ENCODE results near the gene CDK5.
"Not testable (repeated sequence)": the region's sequence is repeated elsewhere in the genome, so short reads cannot be mapped to it uniquely, and the experiment has no call there.

Gene CDK5

GRCh38 chr7:151017370-151017952 lies 40.2 kb downstream of the CDK5 start:
- DNase-seq = no peak

- no peak for DNase-seq
These were observed 40.8 kb downstream of the CDK5 start for GRCh38 chr7:151016942-151017341.

GRCh38 chr7:151016505-151016904 lies 41.2 kb downstream of the CDK5 start:
- DNase-seq = no peak

- no peak for DNase-seq
These were observed 41.7 kb downstream of the CDK5 start for GRCh38 chr7:151015967-151016366.

- DNase-seq = no peak
These were observed 42.7 kb downstream of the CDK5 start for GRCh38 chr7:151014950-151015349.

GRCh38 chr7:151013733-151014497 lies 43.8 kb downstream of the CDK5 start:
- DNase-seq = peak in 54 of 56 donors; percentile 7 to 87 (median 58)

- no peak for DNase-seq
These were observed 44.4 kb downstream of the CDK5 start for GRCh38 chr7:151013356-151013732.

GRCh38 chr7:151012911-151013347 lies 44.8 kb downstream of the CDK5 start:
- DNase-seq = peak in 1 of 56 donors; percentile 17

- DNase-seq = no peak
These were observed 45.5 kb downstream of the CDK5 start for GRCh38 chr7:151012031-151012692.

GRCh38 chr7:151011616-151012015 lies 46.1 kb downstream of the CDK5 start:
- DNase-seq = not testable (repeated sequence)

- no peak for DNase-seq
These were observed 46.6 kb downstream of the CDK5 start for GRCh38 chr7:151011097-151011409.

GRCh38 chr7:151010307-151011096 lies 47.2 kb downstream of the CDK5 start:
- no peak for DNase-seq

GRCh38 chr7:151010037-151010306 lies 47.7 kb downstream of the CDK5 start:
- no peak for DNase-seq

GRCh38 chr7:151009327-151010036 lies 48.2 kb downstream of the CDK5 start:
- no peak for DNase-seq

GRCh38 chr7:151008511-151009323 lies 49.0 kb downstream of the CDK5 start:
- peak in 18 of 56 donors; percentile 8 to 56 (median 25) for DNase-seq

GRCh38 chr7:151008143-151008510 lies 49.6 kb downstream of the CDK5 start:
- no peak for DNase-seq

- no peak for DNase-seq
These were observed 50.2 kb downstream of the CDK5 start for GRCh38 chr7:151007469-151007898.

GRCh38 chr7:151006590-151007300 lies 51.0 kb downstream of the CDK5 start:
- no peak for DNase-seq

GRCh38 chr7:151005566-151005965 lies 52.1 kb downstream of the CDK5 start:
- no peak for DNase-seq

Data from nucleus accumbens (tissue), 56 donors.